Fibroblast of lung (primary cell): ENCODE measurements around the gene ELOVL1. TPM values are rescaled to one million over a fixed set of nuclear protein-coding genes. Genes with fewer than 3 reads are reported as not detected.

Experiments used
- DNase-seq, 2 donors: peaks; one replicate each; pipeline versions ENCODE4 v3.0.0 to v3.0.0-alpha.2; 2010; ENCODE audit warnings: low read depth in 2 of 2
- H2AFZ ChIP-seq: 2 replicates; pipeline ENCODE4 v1.5.1; 2012; ENCODE audit warnings: low read length, control low read depth, inconsistent platforms
- H3K27ac ChIP-seq: 2 replicates; pipeline ENCODE4 v1.5.1; 2011; ENCODE audit warnings: low read length, control low read depth; ENCODE audit not compliant: insufficient read depth
- H3K27me3 ChIP-seq: 2 replicates; pipeline ENCODE4 v1.5.1; 2011; ENCODE audit warnings: mild to moderate bottlenecking, low read length; ENCODE audit not compliant: control insufficient read depth, insufficient read depth
- H3K36me3 ChIP-seq: 2 replicates; pipeline ENCODE4 v1.5.1; 2011; ENCODE audit warnings: low read length; ENCODE audit not compliant: control insufficient read depth, insufficient read depth
- H3K4me1 ChIP-seq: 2 replicates; pipeline ENCODE4 v1.5.1; 2011; ENCODE audit warnings: low read length; ENCODE audit not compliant: control insufficient read depth, insufficient read depth; ENCODE audit errors: extremely low read depth
- H3K4me2 ChIP-seq: 2 replicates; pipeline ENCODE4 v1.5.1; 2011; ENCODE audit warnings: low read length, control low read depth; ENCODE audit not compliant: insufficient read depth; ENCODE audit errors: extremely low read depth
- H3K4me3 ChIP-seq, 4 experiments: fragments of 200-600 bp in 1 of 4; sonication (generic) in 1 of 4; replicated peaks in 1 of 4; 2 replicates each; pipeline ENCODE4 v1.5.1; 2011 to 2016; ENCODE audit warnings: low read length in 4 of 4, low read depth in 3 of 4, mild to moderate bottlenecking in 3 of 4, control low read depth in 2 of 4, inconsistent platforms in 1 of 4, mixed read lengths in 1 of 4; ENCODE audit not compliant: insufficient read depth in 1 of 4; ENCODE audit errors: control extremely low read depth in 1 of 4
- H3K79me2 ChIP-seq: 2 replicates; pipeline ENCODE4 v1.5.1; 2012; ENCODE audit warnings: mild to moderate bottlenecking, low read length, inconsistent platforms; ENCODE audit not compliant: control insufficient read depth, insufficient read depth
- H3K9ac ChIP-seq: 2 replicates; pipeline ENCODE4 v1.5.1; 2011; ENCODE audit warnings: mild to moderate bottlenecking, low read length, control low read depth; ENCODE audit not compliant: insufficient read depth
- H3K9me3 ChIP-seq: 2 replicates; pipeline ENCODE4 v1.5.1; 2012; ENCODE audit warnings: low read depth, low read length; ENCODE audit not compliant: control insufficient read depth, insufficient read depth
- H4K20me1 ChIP-seq: 2 replicates; pipeline ENCODE4 v1.5.1; 2011; ENCODE audit warnings: low read length; ENCODE audit not compliant: control insufficient read depth, insufficient read depth; ENCODE audit errors: extremely low read depth
- CTCF ChIP-seq, 2 donors: IDR thresholded peaks in 1 of 2; conservative IDR thresholded peaks in 1 of 2; 1 replicate in 1 of 2; 2 replicates in 1 of 2; pipeline ENCODE4 v1.5.1; 2011 to 2012; ENCODE audit warnings: low read length in 2 of 2, control low read depth in 1 of 2, inconsistent platforms in 1 of 2, low read depth in 1 of 2, mild to moderate bottlenecking in 1 of 2
- EZH2 ChIP-seq: IDR thresholded peaks from 2 replicates; pipeline ENCODE4 v1.5.1; 2012; ENCODE audit warnings: low read length, control low read depth, mild to moderate bottlenecking; ENCODE audit errors: missing control alignments
- polyA plus RNA-seq, 2 donors: library from polyadenylated mRNA; depleted of rRNA in 1 of 2; stranded (reverse) in 1 of 2; unstranded in 1 of 2; fragments of >200 nt; gene quantifications; 2 replicates each; pipeline ENCODE4 v1.2.1, GENCODE V29; 2011 to 2012; ENCODE audit warnings: missing spikeins in 1 of 2
- total RNA-seq: library from RNA; depleted of rRNA; stranded (reverse); fragments of >200 nt; gene quantifications from 2 replicates; pipeline ENCODE4 v1.2.1, GENCODE V29; 2014

ELOVL1 gene
- total and polyA plus RNA-seq, 2 donors (not counting 1 experiment from before 2014, with no cell fraction given), result 65.2 to 172 TPM

GRCh38 chr1:43346636-43347035 is 21.2 kb downstream of the ELOVL1 start:
- Histone ChIP-seq H3K36me3 (no peaks in the 10 kb centered on the region), H3K27ac (no peak overlapping the region), H3K27me3 (peaks cover 9% of the 10 kb centered on the region), H3K4me2 (no peak overlapping the region), H2AFZ (no peak overlapping the region), H3K9me3 (no peaks in the 10 kb centered on the region), H3K4me3 (no peak overlapping the region), H3K9ac (no peak overlapping the region), H4K20me1 (no peaks in the 10 kb centered on the region), H3K4me1 (peaks cover 2% of the 10 kb centered on the region), H3K79me2 (no peaks in the 10 kb centered on the region)
- no peak for DNase-seq
- TF ChIP-seq EZH2 (no peak), CTCF (conservative IDR thresholded peaks at IDR 0.05 in 1 of 2, IDR thresholded peaks at IDR 0.05 in 1 of 2; ENCODE audit: low read depth in 1 of 2, low read length in 2 of 2) (no peak)

- no peak overlapping the region for H2AFZ ChIP-seq
- H3K27ac ChIP-seq, result no peak overlapping the region
- no peak overlapping the region for H3K4me2 ChIP-seq
- no peak for TF ChIP-seq EZH2
- no peak for TF ChIP-seq CTCF (conservative IDR thresholded peaks at IDR 0.05 in 1 of 2, IDR thresholded peaks at IDR 0.05 in 1 of 2; ENCODE audit: low read depth in 1 of 2, low read length in 2 of 2)
- no peak overlapping the region for H3K4me3 ChIP-seq
- H3K9ac ChIP-seq, result no peak overlapping the region
- no peaks in the 10 kb centered on the region for H3K79me2 ChIP-seq
- H3K9me3 ChIP-seq, result no peaks in the 10 kb centered on the region
- H3K36me3 ChIP-seq, result no peaks in the 10 kb centered on the region
- peaks cover 13% of the 10 kb centered on the region for H3K27me3 ChIP-seq
- no peak for DNase-seq
- peaks cover under 1% of the 10 kb centered on the region for H3K4me1 ChIP-seq
- no peaks in the 10 kb centered on the region for H4K20me1 ChIP-seq
Measured at GRCh38 chr1:43345120-43345519, 22.7 kb downstream of the ELOVL1 start.

GRCh38 chr1:43344267-43344850 is 23.5 kb downstream of the ELOVL1 start:
- no peaks in the 10 kb centered on the region for H3K36me3 ChIP-seq
- no peak overlapping the region for H3K9ac ChIP-seq
- H3K9me3 ChIP-seq, result no peaks in the 10 kb centered on the region
- H3K27me3 ChIP-seq, result peaks cover 19% of the 10 kb centered on the region
- H2AFZ ChIP-seq, result no peak overlapping the region
- TF ChIP-seq EZH2 (no peak), CTCF (conservative IDR thresholded peaks at IDR 0.05 in 1 of 2, IDR thresholded peaks at IDR 0.05 in 1 of 2; ENCODE audit: low read depth in 1 of 2, low read length in 2 of 2) (no peak)
- no peaks in the 10 kb centered on the region for H4K20me1 ChIP-seq
- DNase-seq, result no peak
- H3K4me1 ChIP-seq, result no peaks in the 10 kb centered on the region
- H3K4me3 ChIP-seq, result no peak overlapping the region
- H3K4me2 ChIP-seq, result no peak overlapping the region
- no peak overlapping the region for H3K27ac ChIP-seq
- no peaks in the 10 kb centered on the region for H3K79me2 ChIP-seq
